ENCODE measurements around the gene GNA12.
"Not testable (repeated sequence)": the region's sequence is repeated elsewhere in the genome, so short reads cannot be mapped to it uniquely, and the experiment has no call there.

Gene GNA12

GRCh38 chr7:2687338-2687869 lies 156.7 kb downstream of the GNA12 start:
- H3K4me1 ChIP-seq (ENCODE audit: control insufficient read depth, insufficient read depth, low read length) = peaks cover 7% of the 10 kb centered on the region
- 83 to 84% methylated on average over 17 of the region's 17 CpGs for WGBS, 2 experiments

DNA sequence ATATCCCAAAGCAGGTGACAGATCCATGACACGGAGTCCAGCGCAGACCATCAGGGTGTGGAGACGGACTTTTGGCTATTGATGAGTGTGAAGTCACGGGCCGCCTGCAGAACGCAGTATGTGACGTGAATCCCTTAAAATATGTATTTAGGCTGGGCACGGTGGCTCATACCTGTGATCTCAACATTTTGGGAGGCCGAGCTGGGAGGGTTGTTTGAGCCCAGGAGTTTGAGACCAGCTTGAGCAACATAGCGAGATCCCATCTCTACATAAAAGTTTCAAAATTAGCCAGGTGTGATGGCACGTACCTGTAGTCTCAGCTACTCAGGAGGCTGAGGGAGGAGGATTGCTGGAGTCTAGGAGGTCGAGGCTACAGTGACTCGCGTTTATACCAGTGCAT lies 158.0 kb downstream of the GNA12 start:
- peaks cover 7% of the 10 kb centered on the region for H3K4me1 ChIP-seq (ENCODE audit: control insufficient read depth, insufficient read depth, low read length)
- H3K4me3 ChIP-seq (ENCODE audit: insufficient read depth, low read depth, low read length) = no peak overlapping the region
- H3K27me3 ChIP-seq (ENCODE audit: control insufficient read depth, insufficient read depth, low read length, poor library complexity, severe bottlenecking) = peaks cover 48% of the 10 kb centered on the region
- H3K27ac ChIP-seq (ENCODE audit: insufficient read depth, low read depth, low read length, poor library complexity, severe bottlenecking) = no peak overlapping the region
- no peaks in the 10 kb centered on the region for H3K36me3 ChIP-seq (ENCODE audit: control insufficient read depth, insufficient read depth, low read length)
- no peaks in the 10 kb centered on the region for H3K9me3 ChIP-seq (ENCODE audit: control insufficient read depth, low read length)
- WGBS, 2 experiments = 94 to 95% methylated on average over 14 of the region's 14 CpGs

More at GRCh38 chr7:2687338-2687869, 156.7 kb downstream of the GNA12 start:
- Histone ChIP-seq H3K4me3 (ENCODE audit: insufficient read depth, low read depth, low read length) (no peak overlapping the region), H3K27ac (ENCODE audit: insufficient read depth, low read depth, low read length, poor library complexity, severe bottlenecking) (no peak overlapping the region), H3K36me3 (ENCODE audit: control insufficient read depth, insufficient read depth, low read length) (no peaks in the 10 kb centered on the region), H3K9me3 (ENCODE audit: control insufficient read depth, low read length) (no peaks in the 10 kb centered on the region), H3K27me3 (ENCODE audit: control insufficient read depth, insufficient read depth, low read length, poor library complexity, severe bottlenecking) (peaks cover 48% of the 10 kb centered on the region)

DNA sequence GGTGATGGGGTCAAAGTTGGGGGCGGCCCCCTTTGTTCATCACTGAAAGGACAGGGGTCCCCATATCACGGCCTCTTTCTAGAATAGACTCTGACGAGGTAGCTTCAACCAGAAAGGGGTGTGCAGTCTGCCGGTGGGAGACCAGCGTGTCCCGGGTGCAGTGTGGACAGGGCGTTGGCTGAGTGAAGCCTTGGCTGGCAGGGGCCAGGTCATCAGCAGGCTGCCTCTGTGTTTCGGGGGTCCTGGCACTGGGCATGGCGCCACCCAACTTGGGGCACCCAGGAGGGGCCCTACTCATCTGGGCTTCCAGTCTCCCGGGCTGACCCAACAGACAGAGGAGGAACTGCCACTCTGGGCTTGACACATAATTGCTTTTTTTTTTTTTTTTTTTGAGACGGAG lies 159.6 kb downstream of the GNA12 start:
- Histone ChIP-seq H3K27ac (ENCODE audit: insufficient read depth, low read depth, low read length, poor library complexity, severe bottlenecking) (no peak overlapping the region), H3K4me3 (ENCODE audit: insufficient read depth, low read depth, low read length) (no peak overlapping the region), H3K4me1 (ENCODE audit: control insufficient read depth, insufficient read depth, low read length) (peaks cover 7% of the 10 kb centered on the region), H3K36me3 (ENCODE audit: control insufficient read depth, insufficient read depth, low read length) (no peaks in the 10 kb centered on the region), H3K27me3 (ENCODE audit: control insufficient read depth, insufficient read depth, low read length, poor library complexity, severe bottlenecking) (peaks cover 37% of the 10 kb centered on the region), H3K9me3 (ENCODE audit: control insufficient read depth, low read length) (no peaks in the 10 kb centered on the region)
- 89 to 90% methylated on average over 10 of the region's 11 CpGs for WGBS, 2 experiments

DNA sequence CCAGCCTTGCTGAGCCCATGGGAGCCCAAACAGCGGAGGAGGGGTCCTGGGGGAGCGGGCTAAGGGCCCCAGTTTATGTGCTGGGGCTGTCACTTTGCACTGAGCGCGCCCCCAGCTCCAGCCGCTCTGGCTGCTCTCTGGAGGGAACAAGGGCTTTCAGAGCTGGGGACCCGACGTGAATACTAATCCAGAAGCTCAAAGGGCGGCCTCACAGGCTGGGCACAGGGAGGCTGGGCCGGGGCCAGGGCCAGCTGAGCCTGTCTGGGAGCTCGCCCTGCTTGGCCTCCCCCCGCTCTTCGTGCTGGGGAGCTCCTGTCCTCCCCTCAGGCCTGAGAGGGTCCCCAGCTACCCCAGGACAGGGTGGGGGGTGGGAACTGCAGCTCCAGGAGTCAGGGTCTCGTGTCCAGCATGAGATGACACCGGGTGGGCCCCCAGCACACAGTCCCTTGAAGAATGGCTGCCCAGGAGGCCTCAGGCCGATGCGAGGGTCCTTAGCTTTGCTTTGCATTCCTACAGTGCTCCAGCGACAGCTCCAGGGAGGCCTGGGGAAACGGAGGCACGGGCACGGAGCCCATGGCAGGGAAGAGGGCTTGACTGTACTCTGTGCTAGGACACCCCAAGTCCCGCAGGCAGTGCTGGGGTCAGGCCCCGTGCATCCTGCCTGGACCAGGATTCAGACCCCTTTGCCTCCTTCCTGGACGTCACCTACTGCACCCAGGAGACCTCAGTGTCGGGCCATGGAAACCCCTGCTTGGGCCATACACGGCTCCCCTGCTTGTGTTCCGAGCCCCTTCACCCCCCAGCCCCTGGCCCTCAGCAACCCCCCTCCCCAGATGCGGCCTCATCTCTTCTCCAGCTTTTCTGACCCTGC lies 161.9 kb downstream of the GNA12 start:
- no peak overlapping the region for H3K27ac ChIP-seq (ENCODE audit: insufficient read depth, low read depth, low read length, poor library complexity, severe bottlenecking)
- no peaks in the 10 kb centered on the region for H3K36me3 ChIP-seq (ENCODE audit: control insufficient read depth, insufficient read depth, low read length)
- WGBS, 2 experiments = 89% methylated on average over 27 of the region's 27 CpGs
- H3K27me3 ChIP-seq (ENCODE audit: control insufficient read depth, insufficient read depth, low read length, poor library complexity, severe bottlenecking) = peaks cover 13% of the 10 kb centered on the region
- H3K4me1 ChIP-seq (ENCODE audit: control insufficient read depth, insufficient read depth, low read length) = no peaks in the 10 kb centered on the region
- H3K4me3 ChIP-seq (ENCODE audit: insufficient read depth, low read depth, low read length) = no peak overlapping the region
- no peaks in the 10 kb centered on the region for H3K9me3 ChIP-seq (ENCODE audit: control insufficient read depth, low read length)

DNA sequence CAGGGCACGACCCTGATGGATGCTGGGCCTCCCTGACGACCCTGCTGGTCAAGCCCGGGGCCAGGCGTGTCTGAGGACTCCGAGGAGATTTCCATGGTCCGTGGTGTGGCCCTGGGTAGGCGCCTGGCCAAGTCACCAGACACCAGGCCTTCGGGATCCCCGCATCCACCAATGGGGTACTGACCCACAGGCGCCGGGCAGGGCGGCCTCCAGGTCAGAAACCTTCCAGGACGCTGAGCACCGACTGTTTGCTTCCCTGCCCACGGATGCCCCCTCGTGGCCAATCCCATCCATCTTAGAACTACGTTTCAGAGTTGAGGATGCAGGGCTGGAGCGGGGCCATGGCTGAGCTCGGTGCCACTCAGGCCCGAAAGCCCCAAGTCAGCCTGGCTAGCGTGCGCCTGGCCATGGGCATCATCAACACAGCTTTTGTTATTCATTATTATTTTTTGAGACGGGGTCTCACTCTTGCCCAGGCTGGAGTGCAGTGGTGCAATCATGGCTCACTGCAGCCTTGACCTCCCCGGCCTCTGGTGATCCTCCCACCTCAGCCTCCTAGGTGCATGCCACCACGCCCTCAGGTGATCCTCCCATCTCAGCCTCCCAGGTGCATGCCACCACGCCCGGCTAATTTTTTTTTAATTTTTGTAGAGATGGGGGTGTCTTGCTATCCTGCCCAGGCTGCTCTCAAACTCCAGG lies 163.2 kb downstream of the GNA12 start:
- no peaks in the 10 kb centered on the region for H3K9me3 ChIP-seq (ENCODE audit: control insufficient read depth, low read length)
- H3K4me1 ChIP-seq (ENCODE audit: control insufficient read depth, insufficient read depth, low read length) = no peaks in the 10 kb centered on the region
- no peaks in the 10 kb centered on the region for H3K36me3 ChIP-seq (ENCODE audit: control insufficient read depth, insufficient read depth, low read length)
- H3K27ac ChIP-seq (ENCODE audit: insufficient read depth, low read depth, low read length, poor library complexity, severe bottlenecking) = no peak overlapping the region
- 51 to 55% methylated on average over 27 of the region's 27 CpGs for WGBS, 2 experiments
- peaks cover 1% of the 10 kb centered on the region for H3K27me3 ChIP-seq (ENCODE audit: control insufficient read depth, insufficient read depth, low read length, poor library complexity, severe bottlenecking)
- H3K4me3 ChIP-seq (ENCODE audit: insufficient read depth, low read depth, low read length) = no peak overlapping the region

DNA sequence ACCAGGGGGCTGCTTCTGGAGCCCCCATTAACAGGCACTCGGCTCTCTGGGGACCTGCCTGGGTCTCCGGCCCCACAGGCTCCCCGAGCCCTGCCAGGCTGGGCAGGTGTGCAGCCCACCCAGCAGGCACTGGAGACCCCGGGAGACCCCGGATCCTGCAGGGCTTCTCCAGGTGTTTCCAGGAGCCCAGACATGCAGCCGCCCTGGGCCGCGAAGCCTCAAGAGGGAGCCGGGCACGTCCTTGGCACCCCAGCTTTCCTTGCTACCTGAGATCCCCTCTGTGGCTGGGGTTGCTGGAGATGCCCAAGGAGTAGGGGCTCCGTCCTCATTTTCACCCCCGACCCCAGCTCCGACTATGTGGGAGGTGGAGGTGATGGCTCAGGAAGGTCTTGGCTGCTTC lies 163.9 kb downstream of the GNA12 start:
- Histone ChIP-seq H3K36me3 (ENCODE audit: control insufficient read depth, insufficient read depth, low read length) (no peaks in the 10 kb centered on the region), H3K27ac (ENCODE audit: insufficient read depth, low read depth, low read length, poor library complexity, severe bottlenecking) (no peak overlapping the region), H3K27me3 (ENCODE audit: control insufficient read depth, insufficient read depth, low read length, poor library complexity, severe bottlenecking) (no peaks in the 10 kb centered on the region), H3K9me3 (ENCODE audit: control insufficient read depth, low read length) (no peaks in the 10 kb centered on the region), H3K4me3 (ENCODE audit: insufficient read depth, low read depth, low read length) (no peak overlapping the region), H3K4me1 (ENCODE audit: control insufficient read depth, insufficient read depth, low read length) (no peaks in the 10 kb centered on the region)
- WGBS, 2 experiments = 93 to 95% methylated on average over 13 of the region's 13 CpGs

DNA sequence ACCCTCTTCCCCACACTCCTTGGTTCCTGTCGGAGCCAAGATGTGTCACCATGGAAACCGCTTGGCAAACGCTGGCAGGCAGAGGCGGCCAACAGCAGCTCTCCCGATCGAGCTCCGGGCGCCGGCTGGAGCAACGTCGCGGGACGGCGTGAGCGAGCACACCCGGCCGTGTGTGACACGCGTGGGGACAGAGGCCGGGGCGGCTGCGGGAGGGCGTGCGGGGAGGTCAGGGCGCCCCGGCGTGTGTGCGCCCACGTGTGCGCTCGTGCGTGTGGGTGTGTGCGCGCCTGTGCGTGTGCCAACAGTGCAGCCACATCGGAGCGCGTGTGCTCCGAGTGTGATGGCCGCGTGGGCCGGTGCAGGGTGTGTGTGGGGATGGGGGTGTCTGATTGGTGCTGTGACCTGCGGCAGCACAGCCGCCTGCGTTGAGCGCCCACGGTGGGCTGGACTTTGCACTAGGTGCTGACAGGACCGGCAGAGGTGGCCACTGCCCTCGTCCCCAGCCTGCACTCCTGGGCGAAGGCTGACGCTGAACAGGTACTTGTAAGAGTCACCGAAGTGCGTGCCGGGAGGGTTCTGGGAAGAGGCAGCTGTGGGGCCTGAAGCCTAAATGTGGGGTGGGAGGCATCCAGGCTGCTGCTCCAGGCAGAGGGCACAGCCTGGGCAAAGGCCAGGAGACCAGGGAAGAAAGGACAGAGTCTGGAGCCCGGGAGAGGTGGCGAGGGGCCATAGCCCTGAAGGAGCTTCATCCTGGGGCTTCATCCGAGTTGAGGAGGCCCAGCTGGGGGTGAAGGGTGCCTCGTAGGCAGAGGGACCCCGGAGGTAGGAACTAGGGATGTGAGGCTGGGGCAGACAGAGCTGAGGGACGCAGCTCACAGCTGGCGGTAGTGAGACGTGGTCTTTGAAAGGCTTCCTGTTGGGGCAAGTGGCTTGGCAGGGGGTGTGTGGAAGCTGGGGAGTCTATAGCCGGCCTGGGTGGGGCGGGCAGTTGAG lies 164.7 kb downstream of the GNA12 start:
- 91 to 93% methylated on average over 58 to 63 of the region's 64 CpGs for WGBS, 2 experiments
- H3K9me3 ChIP-seq (ENCODE audit: control insufficient read depth, low read length); H3K4me1 ChIP-seq (ENCODE audit: control insufficient read depth, insufficient read depth, low read length); H3K36me3 ChIP-seq (ENCODE audit: control insufficient read depth, insufficient read depth, low read length); H3K4me3 ChIP-seq (ENCODE audit: insufficient read depth, low read depth, low read length); H3K27ac ChIP-seq (ENCODE audit: insufficient read depth, low read depth, low read length, poor library complexity, severe bottlenecking); H3K27me3 ChIP-seq (ENCODE audit: control insufficient read depth, insufficient read depth, low read length, poor library complexity, severe bottlenecking): not testable (repeated sequence)

GRCh38 chr7:2678454-2678853 lies 165.7 kb downstream of the GNA12 start:
- not testable (repeated sequence) for H3K4me1 ChIP-seq (ENCODE audit: control insufficient read depth, insufficient read depth, low read length); H3K36me3 ChIP-seq (ENCODE audit: control insufficient read depth, insufficient read depth, low read length); H3K9me3 ChIP-seq (ENCODE audit: control insufficient read depth, low read length); H3K27ac ChIP-seq (ENCODE audit: insufficient read depth, low read depth, low read length, poor library complexity, severe bottlenecking); H3K4me3 ChIP-seq (ENCODE audit: insufficient read depth, low read depth, low read length); H3K27me3 ChIP-seq (ENCODE audit: control insufficient read depth, insufficient read depth, low read length, poor library complexity, severe bottlenecking)
- 91 to 95% methylated on average over 10 to 12 of the region's 15 CpGs for WGBS, 2 experiments
